Activated CD4-positive, alpha-beta T cell treated with anti-CD3 and anti-CD28 coated beads, Interleukin-2, amount 10 ng/mL, durations not matched to agents 7 days and 5 days (primary cell): Measurements from ENCODE around the gene FAM20A. TPM values are rescaled to one million over a fixed set of nuclear protein-coding genes. Genes with fewer than 3 reads are reported as not detected.

ENCODE experiments used
- CTCF ChIA-PET: fragments of 350-600 bp; sonication (Branson Sonifier 250); formaldehyde crosslinking; loops from one replicate; lab custom pipeline; 2021; ENCODE audit warnings: antibody characterized with exemption; lab: Charles Lee
- POLR2A ChIA-PET: fragments of 350-600 bp; sonication (Branson Sonifier 250); formaldehyde crosslinking; loops from one replicate; lab custom pipeline; 2021; ENCODE audit warnings: antibody characterized with exemption; lab: Charles Lee
- DNase-seq: peaks from one replicate; pipeline ENCODE4 v3.0.0-alpha.2; 2020
- H3K27ac Mint-ChIP-seq: one replicate; pipeline ENCODE4 v1.8.0; 2021; ENCODE audit warnings: mild to moderate bottlenecking, moderate library complexity, mixed read lengths
- H3K27me3 Mint-ChIP-seq: one replicate; pipeline ENCODE4 v1.8.0; 2021; ENCODE audit warnings: mixed read lengths
- H3K36me3 Mint-ChIP-seq: one replicate; pipeline ENCODE4 v1.8.0; 2021; ENCODE audit warnings: low read depth, mixed read lengths
- H3K4me1 Mint-ChIP-seq: one replicate; pipeline ENCODE4 v1.8.0; 2021; ENCODE audit warnings: mixed read lengths
- H3K4me3 Mint-ChIP-seq: one replicate; pipeline ENCODE4 v1.8.0; 2021; ENCODE audit warnings: mild to moderate bottlenecking, moderate library complexity, mixed read lengths
- H3K9me3 Mint-ChIP-seq: one replicate; pipeline ENCODE4 v1.8.0; 2021; ENCODE audit warnings: mixed read lengths
- total RNA-seq, 2 experiments: library from RNA; stranded (reverse); gene quantifications; one replicate each; pipeline ENCODE4 v1.2.3, GENCODE V29; 2021

Gene FAM20A
- total RNA-seq, 2 experiments from 2014 or later: not detected

- ChIA-PET POLR2A (no interaction called here), CTCF (no interaction called here)
- H3K27ac Mint-ChIP-seq: no peak overlapping the region
- peaks cover 7% of the 10 kb centered on the region for H3K27me3 Mint-ChIP-seq
- no peaks in the 10 kb centered on the region for H3K9me3 Mint-ChIP-seq
- no peak for DNase-seq
- H3K4me1 Mint-ChIP-seq: no peaks in the 10 kb centered on the region
- no peaks in the 10 kb centered on the region for H3K36me3 Mint-ChIP-seq
- H3K4me3 Mint-ChIP-seq: no peak overlapping the region
Observed at GRCh38 chr17:68579194-68579927, 21.8 kb downstream of the FAM20A start.

DNA sequence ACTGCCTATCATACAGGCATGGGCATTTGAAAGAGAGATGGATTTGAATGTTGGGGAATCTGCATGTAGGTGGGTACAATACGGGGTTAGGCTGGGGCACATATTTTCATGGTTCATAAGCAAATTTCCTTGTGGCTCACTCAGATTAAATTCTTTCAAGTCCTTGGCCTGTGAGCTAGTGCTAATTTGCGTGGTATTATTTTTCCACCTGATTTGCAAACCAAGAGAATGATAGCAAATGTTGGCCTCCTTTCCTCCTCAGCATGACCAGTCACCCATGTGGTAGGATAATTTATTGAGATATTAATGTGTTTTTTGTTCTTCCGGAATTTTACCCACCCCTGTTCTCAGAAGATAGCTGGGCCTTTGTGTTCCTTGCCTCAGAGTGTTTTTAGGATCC, 22.9 kb downstream of the FAM20A start:
- Mint-ChIP-seq H3K9me3 (no peaks in the 10 kb centered on the region), H3K4me3 (no peak overlapping the region), H3K27ac (no peak overlapping the region), H3K36me3 (no peaks in the 10 kb centered on the region), H3K27me3 (peaks cover 7% of the 10 kb centered on the region), H3K4me1 (no peaks in the 10 kb centered on the region)
- CTCF ChIA-PET: no interaction called here
- DNase-seq: no peak
- POLR2A ChIA-PET: no interaction called here

GRCh38 chr17:68577497-68577821, 23.7 kb downstream of the FAM20A start:
- no peaks in the 10 kb centered on the region for H3K4me1 Mint-ChIP-seq
- POLR2A ChIA-PET: no interaction called here
- no peaks in the 10 kb centered on the region for H3K9me3 Mint-ChIP-seq
- no peak for DNase-seq
- CTCF ChIA-PET: no interaction called here
- H3K4me3 Mint-ChIP-seq: no peak overlapping the region
- peaks cover 7% of the 10 kb centered on the region for H3K27me3 Mint-ChIP-seq
- no peaks in the 10 kb centered on the region for H3K36me3 Mint-ChIP-seq
- no peak overlapping the region for H3K27ac Mint-ChIP-seq

DNA sequence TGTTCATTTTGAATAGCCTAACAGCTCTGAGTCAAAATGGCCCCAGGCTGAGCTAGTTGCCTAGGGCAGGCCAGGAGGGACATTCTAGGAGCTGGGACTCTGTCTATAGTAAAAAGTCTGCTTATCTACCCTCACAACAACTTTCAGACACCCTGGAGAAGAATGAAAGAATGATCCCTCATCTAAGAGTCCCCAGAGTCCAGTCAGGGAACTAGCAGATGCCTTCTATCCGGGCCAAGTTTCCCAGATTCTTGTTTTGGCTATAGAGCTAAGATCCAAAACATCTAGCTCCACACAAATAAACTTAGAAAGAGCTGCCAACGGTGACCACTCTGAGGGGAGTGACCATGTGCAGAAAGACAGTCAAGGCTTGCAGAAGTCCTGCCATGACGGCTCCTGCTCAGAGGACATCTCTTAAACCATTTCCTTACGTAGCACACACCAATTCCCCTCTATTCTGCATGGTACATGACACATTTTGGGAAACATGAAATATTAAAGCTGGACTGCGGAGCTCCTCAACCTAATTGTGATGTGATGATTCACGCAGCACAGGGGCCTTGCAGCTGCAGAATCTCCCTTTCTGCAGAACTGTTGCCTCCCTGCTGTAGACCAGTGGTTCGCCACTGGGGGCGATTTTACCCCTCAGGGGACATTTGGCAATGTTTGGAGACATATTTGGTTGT, 24.2 kb downstream of the FAM20A start:
- no peak overlapping the region for H3K27ac Mint-ChIP-seq
- CTCF ChIA-PET: interaction anchor here (1.0 kb wide), 1 partner anchor 28 kb away, joined by 3 read pairs; no protein-coding TSS in a partner anchor
- POLR2A ChIA-PET: no interaction called here
- H3K4me1 Mint-ChIP-seq: no peaks in the 10 kb centered on the region
- H3K27me3 Mint-ChIP-seq: peaks cover 7% of the 10 kb centered on the region
- H3K9me3 Mint-ChIP-seq: no peaks in the 10 kb centered on the region
- H3K36me3 Mint-ChIP-seq: no peaks in the 10 kb centered on the region
- no peak overlapping the region for H3K4me3 Mint-ChIP-seq
- no peak for DNase-seq

DNA sequence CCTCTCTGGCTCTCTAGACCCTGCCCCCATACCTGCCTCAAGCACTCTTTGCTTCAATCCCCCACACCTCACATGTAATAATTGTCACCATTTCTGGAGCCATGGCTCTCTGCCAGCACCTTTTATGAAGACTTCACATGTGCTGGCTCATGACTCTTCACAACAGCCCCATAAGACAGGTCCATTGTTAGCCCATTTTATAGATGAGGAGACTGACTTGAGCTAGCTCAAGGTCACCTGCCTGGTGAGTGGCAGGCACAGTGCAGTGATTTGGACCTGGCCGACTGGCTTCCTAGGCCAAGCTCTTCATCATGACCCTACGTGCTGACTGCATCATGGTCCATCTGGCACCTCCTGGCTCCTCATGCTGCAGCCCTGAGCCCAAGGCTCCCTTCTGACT, 25.0 kb downstream of the FAM20A start:
- Mint-ChIP-seq H3K27me3 (peaks cover 7% of the 10 kb centered on the region), H3K4me1 (no peaks in the 10 kb centered on the region), H3K27ac (no peak overlapping the region), H3K9me3 (no peaks in the 10 kb centered on the region), H3K36me3 (no peaks in the 10 kb centered on the region), H3K4me3 (no peak overlapping the region)
- ChIA-PET POLR2A (no interaction called here), CTCF (interaction anchor here (0.8 to 1.0 kb wide), 2 partner anchors 12 to 29 kb away, joined by 3 read pairs; no protein-coding TSS in a partner anchor)
- no peak for DNase-seq

- ChIA-PET CTCF (interaction anchor here (0.5 kb wide), 1 partner anchor 1840 kb away, joined by 3 read pairs; no protein-coding TSS in a partner anchor), POLR2A (no interaction called here)
- Mint-ChIP-seq H3K4me1 (no peaks in the 10 kb centered on the region), H3K27me3 (peaks cover 4% of the 10 kb centered on the region), H3K36me3 (no peaks in the 10 kb centered on the region), H3K27ac (no peak overlapping the region), H3K9me3 (no peaks in the 10 kb centered on the region), H3K4me3 (no peak overlapping the region)
- DNase-seq: no peak
Observed at GRCh38 chr17:68573338-68573737, 27.8 kb downstream of the FAM20A start.

DNA sequence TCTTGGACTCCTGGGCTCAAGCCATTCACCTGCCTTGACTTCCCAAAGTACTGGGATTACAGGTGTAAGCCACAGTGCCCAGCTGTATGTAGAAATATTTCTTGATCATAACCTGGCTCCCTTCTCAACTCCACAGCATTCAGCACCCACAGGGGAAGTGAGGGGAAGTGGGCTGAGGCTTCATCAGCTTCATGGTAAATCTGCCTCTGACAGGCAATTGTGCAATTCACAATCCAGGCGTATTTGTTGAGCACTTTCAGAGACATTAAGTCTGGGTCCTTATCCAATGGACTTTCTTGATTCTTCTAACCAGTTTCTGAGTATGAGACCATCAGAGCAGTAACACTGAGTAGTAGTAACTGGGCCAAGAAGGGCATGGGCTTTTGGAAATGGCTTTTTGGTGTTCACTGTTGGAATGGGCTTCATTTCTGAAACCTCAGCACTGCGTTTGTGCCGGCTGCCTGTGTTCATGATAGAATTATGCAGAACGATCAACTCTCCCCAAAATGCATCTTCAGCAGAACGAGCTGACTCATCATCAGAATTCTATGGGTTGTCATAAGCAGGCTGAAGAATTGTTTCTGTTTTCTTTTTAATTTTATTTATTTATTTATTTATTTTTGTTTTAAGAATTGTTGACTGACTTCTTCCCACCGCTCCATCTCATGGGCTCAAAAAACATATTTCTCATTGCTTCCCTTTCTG, 28.9 kb downstream of the FAM20A start:
- ChIA-PET POLR2A (no interaction called here), CTCF (no interaction called here)
- no peak overlapping the region for H3K27ac Mint-ChIP-seq
- no peaks in the 10 kb centered on the region for H3K9me3 Mint-ChIP-seq
- H3K27me3 Mint-ChIP-seq: peaks cover 4% of the 10 kb centered on the region
- no peak overlapping the region for H3K4me3 Mint-ChIP-seq
- no peak for DNase-seq
- no peaks in the 10 kb centered on the region for H3K36me3 Mint-ChIP-seq
- H3K4me1 Mint-ChIP-seq: no peaks in the 10 kb centered on the region

GRCh38 chr17:68570526-68570925, 30.6 kb downstream of the FAM20A start:
- Mint-ChIP-seq H3K4me3 (no peak overlapping the region), H3K27me3 (peaks cover 15% of the 10 kb centered on the region), H3K27ac (no peak overlapping the region), H3K4me1 (no peaks in the 10 kb centered on the region), H3K9me3 (no peaks in the 10 kb centered on the region), H3K36me3 (no peaks in the 10 kb centered on the region)
- DNase-seq: no peak
- POLR2A ChIA-PET: no interaction called here
- CTCF ChIA-PET: no interaction called here

DNA sequence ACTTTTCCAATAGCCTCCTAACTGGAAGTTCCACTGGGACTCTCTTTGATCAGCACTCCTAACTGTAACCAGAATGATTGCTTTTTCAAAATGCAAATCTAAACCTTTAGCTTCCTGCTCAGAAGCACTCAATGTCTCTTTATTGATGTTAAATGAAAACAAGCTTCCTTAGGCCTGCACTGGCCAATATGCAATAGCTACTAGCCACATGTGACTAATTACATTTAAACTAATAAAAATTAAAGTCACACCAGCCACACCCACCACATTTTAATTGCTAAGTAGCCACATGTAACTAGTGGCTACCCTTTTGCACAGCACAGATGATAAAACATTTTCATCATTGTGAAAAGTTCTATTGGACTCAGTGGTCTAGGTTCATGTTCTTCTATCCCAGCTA, 31.8 kb downstream of the FAM20A start:
- Mint-ChIP-seq H3K27ac (no peak overlapping the region), H3K4me3 (no peak overlapping the region), H3K27me3 (peaks cover 16% of the 10 kb centered on the region), H3K4me1 (no peaks in the 10 kb centered on the region), H3K36me3 (no peaks in the 10 kb centered on the region), H3K9me3 (no peaks in the 10 kb centered on the region)
- POLR2A ChIA-PET: no interaction called here
- no peak for DNase-seq
- CTCF ChIA-PET: no interaction called here

DNA sequence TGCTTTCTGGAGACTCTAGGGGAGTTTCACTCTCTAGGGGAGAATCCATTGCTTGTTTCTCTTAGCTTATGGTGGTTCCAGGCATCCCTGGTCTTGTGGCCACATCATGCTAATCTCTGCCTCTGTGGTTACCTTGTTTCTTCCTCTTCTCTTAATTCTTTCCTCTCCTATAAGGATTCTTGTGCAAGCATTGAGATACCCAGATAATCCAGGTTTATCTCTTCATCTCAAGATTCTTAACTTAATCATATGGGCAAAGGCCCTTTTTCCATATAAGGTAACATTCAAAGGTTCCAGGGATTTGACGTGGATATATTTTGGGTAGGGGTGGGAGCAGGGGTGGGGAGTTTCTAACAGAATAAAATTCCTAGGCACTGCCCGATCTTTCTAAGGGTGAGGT, 32.6 kb downstream of the FAM20A start:
- H3K27ac Mint-ChIP-seq: no peak overlapping the region
- POLR2A ChIA-PET: no interaction called here
- no peak for DNase-seq
- H3K36me3 Mint-ChIP-seq: no peaks in the 10 kb centered on the region
- no peak overlapping the region for H3K4me3 Mint-ChIP-seq
- no peaks in the 10 kb centered on the region for H3K4me1 Mint-ChIP-seq
- CTCF ChIA-PET: interaction anchor here (1.6 kb wide), 1 partner anchor 25 kb away, joined by 3 read pairs; no protein-coding TSS in a partner anchor
- peaks cover 16% of the 10 kb centered on the region for H3K27me3 Mint-ChIP-seq
- no peaks in the 10 kb centered on the region for H3K9me3 Mint-ChIP-seq

DNA sequence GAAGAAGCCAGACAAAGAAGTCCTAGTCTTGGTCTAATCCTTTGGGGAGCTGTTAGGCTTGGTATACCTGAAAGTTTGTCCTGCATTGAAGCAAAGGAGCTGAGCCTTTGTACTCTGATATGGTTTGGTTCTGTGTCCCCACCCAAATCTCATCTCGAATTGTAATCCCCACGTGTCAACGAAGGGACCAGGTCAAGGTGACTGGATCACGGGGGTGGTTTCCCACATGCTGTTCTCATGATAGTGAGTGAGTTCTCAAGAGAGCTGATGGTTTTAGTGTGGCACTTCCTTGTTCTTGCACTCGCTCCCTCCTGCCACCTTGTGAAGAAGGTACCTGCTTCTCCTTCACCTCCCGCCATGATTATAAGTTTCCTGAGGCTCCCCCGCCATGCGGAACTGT, 33.6 kb downstream of the FAM20A start:
- CTCF ChIA-PET: interaction anchor here (1.6 kb wide), 1 partner anchor 26 kb away, joined by 3 read pairs; no protein-coding TSS in a partner anchor
- Mint-ChIP-seq H3K4me1 (no peaks in the 10 kb centered on the region), H3K36me3 (no peaks in the 10 kb centered on the region)

GRCh38 chr17:68567035-68567434, 34.1 kb downstream of the FAM20A start:
- DNase-seq: no peak
- H3K36me3 Mint-ChIP-seq: no peaks in the 10 kb centered on the region
- CTCF ChIA-PET: no interaction called here
- no peaks in the 10 kb centered on the region for H3K9me3 Mint-ChIP-seq
- no peak overlapping the region for H3K27ac Mint-ChIP-seq
- H3K4me3 Mint-ChIP-seq: no peak overlapping the region
- H3K4me1 Mint-ChIP-seq: no peaks in the 10 kb centered on the region
- peaks cover 16% of the 10 kb centered on the region for H3K27me3 Mint-ChIP-seq
- POLR2A ChIA-PET: no interaction called here

More for the DNA sequence above, 33.6 kb downstream of the FAM20A start:
- Mint-ChIP-seq H3K27me3 (peaks cover 16% of the 10 kb centered on the region), H3K9me3 (no peaks in the 10 kb centered on the region), H3K4me3 (no peak overlapping the region), H3K27ac (no peak overlapping the region)
- POLR2A ChIA-PET: no interaction called here
- DNase-seq: no peak

DNA sequence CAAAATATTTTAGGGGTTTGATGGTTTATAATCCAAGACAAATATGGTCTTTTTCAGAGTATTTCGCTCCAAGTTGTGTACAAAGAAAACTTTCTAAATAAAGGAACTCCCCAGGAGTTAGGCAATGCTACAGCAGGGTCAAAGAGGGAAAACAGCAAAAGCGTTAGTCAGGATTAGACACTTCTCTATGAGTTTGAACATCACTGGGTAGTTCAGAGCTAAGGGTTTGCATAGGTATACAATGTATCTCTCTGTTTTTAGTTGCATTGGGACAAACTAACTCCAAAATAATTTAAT, 34.8 kb downstream of the FAM20A start:
- no peak overlapping the region for H3K27ac Mint-ChIP-seq
- peaks cover 16% of the 10 kb centered on the region for H3K27me3 Mint-ChIP-seq
- CTCF ChIA-PET: no interaction called here
- POLR2A ChIA-PET: no interaction called here
- no peaks in the 10 kb centered on the region for H3K36me3 Mint-ChIP-seq
- DNase-seq: no peak
- no peaks in the 10 kb centered on the region for H3K4me1 Mint-ChIP-seq
- no peak overlapping the region for H3K4me3 Mint-ChIP-seq
- no peaks in the 10 kb centered on the region for H3K9me3 Mint-ChIP-seq
